ENCODE results near the gene DENND6B.
"Not testable (repeated sequence)": the region's sequence is repeated elsewhere in the genome, so short reads cannot be mapped to it uniquely, and the experiment has no call there.

DENND6B gene

GRCh38 chr22:50338042-50338573 lies 11.3 kb upstream of the DENND6B start:
- DNase-seq: no peak

- no peak for DNase-seq
Measured at GRCh38 chr22:50337262-50338041, 10.6 kb upstream of the DENND6B start.

GRCh38 chr22:50334433-50334832 lies 7.6 kb upstream of the DENND6B start:
- not testable (repeated sequence) for DNase-seq

- peak; percentile 64 for DNase-seq
Measured at GRCh38 chr22:50329236-50329635, 2.4 kb upstream of the DENND6B start.

- DNase-seq: no peak
Measured at GRCh38 chr22:50327711-50328019, 853 bp upstream of the DENND6B start.

- DNase-seq: no peak
Measured at GRCh38 chr22:50326225-50326955, 422 bp downstream of the DENND6B start.

GRCh38 chr22:50325444-50326224 lies 1.2 kb downstream of the DENND6B start:
- DNase-seq: no peak

GRCh38 chr22:50323900-50324299 lies 2.9 kb downstream of the DENND6B start:
- DNase-seq: no peak

- DNase-seq: not testable (repeated sequence)
Measured at GRCh38 chr22:50322382-50323104, 4.3 kb downstream of the DENND6B start.

GRCh38 chr22:50320671-50321325 lies 6.0 kb downstream of the DENND6B start:
- no peak for DNase-seq

- DNase-seq: no peak
Measured at GRCh38 chr22:50320116-50320515, 6.7 kb downstream of the DENND6B start.

GRCh38 chr22:50319503-50319951 lies 7.3 kb downstream of the DENND6B start:
- no peak for DNase-seq

- no peak for DNase-seq
Measured at GRCh38 chr22:50318698-50319411, 8.0 kb downstream of the DENND6B start.

- DNase-seq: no peak
Measured at GRCh38 chr22:50318356-50318697, 8.5 kb downstream of the DENND6B start.

- no peak for DNase-seq
Measured at GRCh38 chr22:50317674-50318073, 9.1 kb downstream of the DENND6B start.

GRCh38 chr22:50317178-50317577 lies 9.6 kb downstream of the DENND6B start:
- no peak for DNase-seq

GRCh38 chr22:50316114-50317065 lies 10.4 kb downstream of the DENND6B start:
- no peak for DNase-seq

- DNase-seq: no peak
Measured at GRCh38 chr22:50315289-50316113, 11.3 kb downstream of the DENND6B start.
